Measurements from ENCODE around the gene ARHGAP26. TPM values are rescaled to one million over a fixed set of nuclear protein-coding genes. Genes with fewer than 3 reads are reported as not detected.

ARHGAP26 gene
- total and polyA plus RNA-seq, 2 experiments from 2014 or later, result 9.5 to 16.8 TPM

DNA sequence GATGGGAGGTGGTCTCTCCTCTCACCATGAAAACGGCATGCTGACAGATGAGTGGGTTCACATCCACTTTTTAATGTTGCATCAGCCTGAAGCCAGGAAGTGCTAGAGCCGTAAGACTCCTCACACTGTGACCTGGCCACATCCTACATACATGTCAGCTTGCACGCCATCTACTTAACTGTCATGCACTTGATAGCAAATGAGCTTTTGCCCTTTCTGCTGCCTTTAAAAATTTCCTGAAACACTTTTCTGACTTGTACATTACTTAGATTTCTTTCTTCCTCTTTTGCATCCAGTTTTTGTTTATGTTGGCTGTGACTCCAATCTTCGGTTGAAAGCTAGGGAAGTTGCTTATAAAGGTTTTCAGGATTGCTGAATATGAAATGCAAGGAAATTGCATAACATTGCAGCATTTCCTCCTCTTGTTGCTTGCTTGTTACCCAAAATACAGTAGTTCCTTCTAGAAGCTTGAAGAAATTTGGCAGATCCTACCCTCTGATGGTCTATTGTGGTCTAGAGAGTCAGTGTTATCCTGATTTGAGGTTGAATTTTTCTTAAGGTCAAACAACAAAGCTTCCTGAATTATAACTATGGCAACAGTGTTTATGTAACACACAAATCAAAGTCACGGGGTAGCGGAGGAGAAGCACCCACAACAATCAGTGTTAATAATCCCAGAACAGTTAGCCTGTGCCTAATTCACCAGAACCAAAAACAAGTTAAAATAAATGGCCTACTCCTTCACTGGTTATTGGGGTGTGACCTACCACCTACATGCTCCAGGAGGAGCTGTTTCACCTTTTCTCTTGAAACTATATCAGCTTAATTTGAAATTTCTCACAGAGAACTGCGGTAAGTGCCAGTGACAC lies 232.5 kb downstream of the ARHGAP26 start:
- no peak overlapping the region for H2AFZ ChIP-seq

DNA sequence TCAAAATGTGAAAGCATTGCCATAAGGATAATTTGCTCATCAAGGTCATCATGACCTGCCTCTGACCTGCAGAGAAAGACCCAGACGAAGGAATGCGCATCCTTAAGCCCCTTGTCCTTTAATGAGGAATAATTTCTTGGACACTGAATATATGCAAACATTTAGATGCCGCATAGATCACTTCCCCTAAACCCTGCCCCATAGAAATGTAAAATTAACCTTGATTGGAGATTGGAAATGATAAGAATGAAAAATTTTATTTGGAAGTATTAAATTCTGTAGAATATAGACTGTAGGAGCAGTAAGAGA lies 233.1 kb downstream of the ARHGAP26 start:
- Mint-ChIP-seq H3K27me3 (ENCODE audit: insufficient read depth, low read depth, poor library complexity) (no peaks in the 10 kb centered on the region), H3K4me1 (peaks cover 24% of the 10 kb centered on the region)
- TF ChIP-seq STAT1 (IDR thresholded peaks at IDR 0.05; ENCODE audit: unreplicated experiment) (no peak), EZH2phosphoT487 (IDR thresholded peaks at IDR 0.05; ENCODE audit: unreplicated experiment) (no peak), ZNF114 (CRISPR knock-in tag; IDR thresholded peaks at IDR 0.05) (no peak), ZNF331 (CRISPR knock-in tag; IDR thresholded peaks at IDR 0.05; ENCODE audit: low read depth) (no peak), JUNB (IDR thresholded peaks at IDR 0.05; ENCODE audit: unreplicated experiment) (no peak), EZH2 (IDR thresholded peaks at IDR 0.05; ENCODE audit: low read depth, unreplicated experiment) (no peak), POLR2AphosphoS5 (IDR thresholded peaks at IDR 0.05; ENCODE audit: low read depth) (no peak)
- TF ChIP-seq, protein P1, sequence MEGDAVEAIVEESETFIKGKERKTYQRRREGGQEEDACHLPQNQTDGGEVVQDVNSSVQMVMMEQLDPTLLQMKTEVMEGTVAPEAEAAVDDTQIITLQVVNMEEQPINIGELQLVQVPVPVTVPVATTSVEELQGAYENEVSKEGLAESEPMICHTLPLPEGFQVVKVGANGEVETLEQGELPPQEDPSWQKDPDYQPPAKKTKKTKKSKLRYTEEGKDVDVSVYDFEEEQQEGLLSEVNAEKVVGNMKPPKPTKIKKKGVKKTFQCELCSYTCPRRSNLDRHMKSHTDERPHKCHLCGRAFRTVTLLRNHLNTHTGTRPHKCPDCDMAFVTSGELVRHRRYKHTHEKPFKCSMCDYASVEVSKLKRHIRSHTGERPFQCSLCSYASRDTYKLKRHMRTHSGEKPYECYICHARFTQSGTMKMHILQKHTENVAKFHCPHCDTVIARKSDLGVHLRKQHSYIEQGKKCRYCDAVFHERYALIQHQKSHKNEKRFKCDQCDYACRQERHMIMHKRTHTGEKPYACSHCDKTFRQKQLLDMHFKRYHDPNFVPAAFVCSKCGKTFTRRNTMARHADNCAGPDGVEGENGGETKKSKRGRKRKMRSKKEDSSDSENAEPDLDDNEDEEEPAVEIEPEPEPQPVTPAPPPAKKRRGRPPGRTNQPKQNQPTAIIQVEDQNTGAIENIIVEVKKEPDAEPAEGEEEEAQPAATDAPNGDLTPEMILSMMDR (conservative IDR thresholded peaks at IDR 0.05; ENCODE audit: low read depth in 2 of 2), result no peak

More for the DNA sequence above, 232.5 kb downstream of the ARHGAP26 start:
- TF ChIP-seq, protein P1 (conservative IDR thresholded peaks at IDR 0.05; ENCODE audit: low read depth in 2 of 2), result peak; percentile 61 to 71
- TF ChIP-seq, protein P2, sequence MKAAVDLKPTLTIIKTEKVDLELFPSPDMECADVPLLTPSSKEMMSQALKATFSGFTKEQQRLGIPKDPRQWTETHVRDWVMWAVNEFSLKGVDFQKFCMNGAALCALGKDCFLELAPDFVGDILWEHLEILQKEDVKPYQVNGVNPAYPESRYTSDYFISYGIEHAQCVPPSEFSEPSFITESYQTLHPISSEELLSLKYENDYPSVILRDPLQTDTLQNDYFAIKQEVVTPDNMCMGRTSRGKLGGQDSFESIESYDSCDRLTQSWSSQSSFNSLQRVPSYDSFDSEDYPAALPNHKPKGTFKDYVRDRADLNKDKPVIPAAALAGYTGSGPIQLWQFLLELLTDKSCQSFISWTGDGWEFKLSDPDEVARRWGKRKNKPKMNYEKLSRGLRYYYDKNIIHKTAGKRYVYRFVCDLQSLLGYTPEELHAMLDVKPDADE (IDR thresholded peaks at IDR 0.05), result no peak
- H3F3A ChIP-seq (replicated peaks; ENCODE audit: low read depth), result no peaks in the 10 kb centered on the region
- peaks cover 24% of the 10 kb centered on the region for H3K4me1 Mint-ChIP-seq
- peaks cover 6% of the 10 kb centered on the region for H3K4me1 ChIP-seq (ENCODE audit: insufficient read depth)
- peak overlapping the region; percentile 56 for H3K27ac ChIP-seq (ENCODE audit: low read depth)
- H3K9me2 ChIP-seq (ENCODE audit: insufficient read depth), result peaks cover 3% of the 10 kb centered on the region; the same call in 1 of the 2 replicates
- H3K4me2 ChIP-seq, result peak overlapping the region; percentile 34; the same call in 1 of the 2 replicates
- H3K4me3 Mint-ChIP-seq, result no peak overlapping the region
- no peaks in the 10 kb centered on the region for H3K27me3 ChIP-seq (ENCODE audit: insufficient read depth)
- no peaks in the 10 kb centered on the region for H4K20me1 ChIP-seq (replicated peaks; ENCODE audit: insufficient read depth)
- no peaks in the 10 kb centered on the region for H3K36me3 ChIP-seq (ENCODE audit: insufficient read depth)
- no peaks in the 10 kb centered on the region for H3K9me3 Mint-ChIP-seq
- ATAC-seq, result peak; percentile 79
- H3K36me3 Mint-ChIP-seq (ENCODE audit: low read depth), result 0 out of 3 replicates have a peak, but pooled peaks cover 3% of the 10 kb centered on the region
- H3K27me3 Mint-ChIP-seq (ENCODE audit: insufficient read depth, low read depth, poor library complexity), result no peaks in the 10 kb centered on the region
- H3K79me2 ChIP-seq (replicated peaks; ENCODE audit: insufficient read depth), result no peaks in the 10 kb centered on the region
- H3K4me3 ChIP-seq, result no peak overlapping the region
- peak overlapping the region; percentile 84 for H3K27ac Mint-ChIP-seq
- peak; percentile 68 for DNase-seq (ENCODE audit: low spot score)

More for the DNA sequence above, 233.1 kb downstream of the ARHGAP26 start:
- Mint-ChIP-seq H3K36me3 (ENCODE audit: low read depth) (0 out of 3 replicates have a peak, but pooled peaks cover 3% of the 10 kb centered on the region), H3K9me3 (no peaks in the 10 kb centered on the region), H3K27ac (0 out of 2 replicates have a peak overlapping the region, but pooled peaks have one; percentile 2), H3K4me3 (no peak overlapping the region)
- H3F3A ChIP-seq (replicated peaks; ENCODE audit: low read depth), result no peaks in the 10 kb centered on the region
- no peak for ATAC-seq
- H3K27me3 ChIP-seq (ENCODE audit: insufficient read depth), result no peaks in the 10 kb centered on the region
- no peak overlapping the region for H3K4me2 ChIP-seq
- no peaks in the 10 kb centered on the region for H4K20me1 ChIP-seq (replicated peaks; ENCODE audit: insufficient read depth)
- H3K27ac ChIP-seq (ENCODE audit: low read depth), result no peak overlapping the region
- no peak overlapping the region for H2AFZ ChIP-seq
- H3K9me2 ChIP-seq (ENCODE audit: insufficient read depth), result peaks cover 3% of the 10 kb centered on the region; the same call in 1 of the 2 replicates
- peaks cover 6% of the 10 kb centered on the region for H3K4me1 ChIP-seq (ENCODE audit: insufficient read depth)
- no peak overlapping the region for H3K4me3 ChIP-seq
- H3K36me3 ChIP-seq (ENCODE audit: insufficient read depth), result no peaks in the 10 kb centered on the region
- H3K79me2 ChIP-seq (replicated peaks; ENCODE audit: insufficient read depth), result no peaks in the 10 kb centered on the region
- no peak for DNase-seq (ENCODE audit: low spot score)

All from GM23338 (cell line).